NCI-H2227 (cell line): ENCODE measurements around the gene MRNIP.

ENCODE experiments used
- DNase-seq: peaks from one replicate; lab custom pipeline; 2025; ENCODE audit not compliant: unreplicated experiment; lab: John Stamatoyannopoulos, UW

The MRNIP gene

GRCh38 chr5:179805529-179806249, 52.9 kb downstream of the MRNIP start:
- peak; percentile 33 for DNase-seq

DNA sequence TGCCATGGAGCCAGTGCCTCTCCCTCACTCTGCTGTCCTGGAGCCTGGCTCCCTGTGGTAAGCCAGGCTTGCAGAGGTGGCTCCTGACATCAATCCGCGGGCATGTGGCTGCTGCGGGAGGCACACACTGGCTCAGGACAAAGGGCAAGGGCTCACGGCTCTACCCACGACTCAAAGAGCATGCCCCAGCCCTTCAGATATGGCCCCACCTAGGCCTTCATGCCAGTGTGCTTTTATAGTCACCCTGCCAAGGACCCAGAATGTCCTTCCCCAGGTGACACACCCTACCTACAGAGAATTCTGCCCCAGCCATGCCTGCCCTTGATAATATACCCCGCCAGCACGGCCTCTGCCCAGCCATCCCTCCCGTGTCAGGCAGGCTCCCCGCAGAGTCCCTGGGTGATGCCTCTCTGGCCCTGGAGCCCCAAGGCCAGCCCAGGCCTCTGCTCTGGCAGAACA, 53.5 kb downstream of the MRNIP start:
- DNase-seq: no peak

DNA sequence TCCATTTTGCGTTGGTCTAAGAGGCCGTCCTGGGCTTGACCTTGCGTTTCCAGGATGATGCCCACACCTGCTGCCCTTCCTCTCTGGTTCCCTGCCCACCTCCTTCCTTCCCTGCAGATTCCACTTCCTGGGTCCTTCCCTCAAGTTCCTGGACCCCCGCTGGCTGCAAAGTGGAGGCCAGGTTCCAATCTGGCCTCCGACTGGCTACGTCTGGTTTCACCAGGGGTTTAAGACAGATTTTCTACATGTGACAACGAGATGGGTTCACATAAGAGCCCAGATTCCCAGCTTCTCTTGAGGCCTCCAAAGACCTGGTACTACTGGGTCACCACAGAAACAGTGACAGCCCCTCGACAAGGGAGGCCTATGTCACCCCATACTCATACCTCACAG, 54.1 kb downstream of the MRNIP start:
- no peak for DNase-seq

- no peak for DNase-seq
These were observed 54.7 kb downstream of the MRNIP start for GRCh38 chr5:179803651-179804554.

DNA sequence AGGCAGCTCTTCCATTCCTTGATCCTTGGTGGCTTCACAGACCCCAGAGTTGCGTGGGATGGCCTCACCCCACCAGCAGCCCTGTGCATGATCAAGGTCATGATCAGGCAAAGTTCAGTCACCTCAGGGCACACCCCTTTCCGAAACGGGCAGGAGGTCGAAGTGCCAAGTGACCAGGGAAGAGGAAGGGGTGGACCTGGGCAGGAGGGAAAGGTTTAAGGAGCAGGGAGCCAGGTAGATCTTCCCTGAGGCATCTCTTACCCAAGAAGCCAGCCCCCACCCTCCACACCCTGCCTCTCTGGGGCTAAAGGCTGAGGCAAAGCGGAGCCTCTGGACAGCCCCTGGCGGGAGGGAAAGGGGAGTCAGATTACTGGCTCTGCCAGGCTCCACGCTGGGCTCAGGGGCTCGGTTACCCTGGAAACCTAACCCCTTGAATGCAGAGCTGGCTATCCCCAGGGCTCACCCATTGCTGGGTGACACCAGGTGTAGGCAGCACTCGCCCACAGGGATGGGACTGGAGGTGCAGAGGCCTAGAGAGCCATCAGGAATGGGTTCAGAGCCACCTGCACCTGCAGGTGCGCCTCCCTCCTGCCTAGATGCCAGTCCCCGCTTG, 55.6 kb downstream of the MRNIP start:
- DNase-seq: peak; percentile 21

- no peak for DNase-seq
These were observed 56.3 kb downstream of the MRNIP start for GRCh38 chr5:179802207-179802883.

- no peak for DNase-seq
These were observed 57.1 kb downstream of the MRNIP start for GRCh38 chr5:179801304-179802206.

DNA sequence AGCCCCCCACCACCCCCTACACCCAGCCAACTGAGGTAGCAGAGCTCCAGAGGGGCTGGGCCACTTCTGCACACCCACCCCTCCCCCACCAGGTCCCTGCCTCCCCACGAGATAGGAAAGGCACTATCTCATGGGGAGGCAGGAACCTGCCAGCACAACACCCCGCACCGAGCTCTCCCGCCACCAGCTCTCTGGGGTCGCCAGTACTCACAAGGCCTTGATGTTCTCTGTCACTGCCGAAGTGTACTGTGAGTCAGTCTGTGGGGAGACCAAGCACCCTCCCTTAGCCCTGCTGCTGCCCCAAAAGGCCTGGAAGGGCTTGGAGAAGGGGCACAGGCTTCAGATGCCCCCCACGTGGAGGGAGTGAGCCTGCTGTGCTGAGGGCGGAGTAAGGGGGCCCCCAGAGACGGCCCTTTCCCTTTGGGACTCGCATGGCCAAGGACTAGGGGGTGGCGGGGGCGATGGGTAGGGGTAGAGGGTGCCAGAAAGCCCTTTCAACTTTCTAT, 57.9 kb downstream of the MRNIP start:
- DNase-seq: no peak

- DNase-seq: no peak
These were observed 58.4 kb downstream of the MRNIP start for GRCh38 chr5:179800071-179800695.

- DNase-seq: no peak
These were observed 59.0 kb downstream of the MRNIP start for GRCh38 chr5:179799644-179799973.

GRCh38 chr5:179798771-179799643, 59.6 kb downstream of the MRNIP start:
- DNase-seq: no peak

- no peak for DNase-seq
These were observed 60.4 kb downstream of the MRNIP start for GRCh38 chr5:179798144-179798770.

GRCh38 chr5:179797741-179798140, 60.9 kb downstream of the MRNIP start:
- DNase-seq: no peak

DNA sequence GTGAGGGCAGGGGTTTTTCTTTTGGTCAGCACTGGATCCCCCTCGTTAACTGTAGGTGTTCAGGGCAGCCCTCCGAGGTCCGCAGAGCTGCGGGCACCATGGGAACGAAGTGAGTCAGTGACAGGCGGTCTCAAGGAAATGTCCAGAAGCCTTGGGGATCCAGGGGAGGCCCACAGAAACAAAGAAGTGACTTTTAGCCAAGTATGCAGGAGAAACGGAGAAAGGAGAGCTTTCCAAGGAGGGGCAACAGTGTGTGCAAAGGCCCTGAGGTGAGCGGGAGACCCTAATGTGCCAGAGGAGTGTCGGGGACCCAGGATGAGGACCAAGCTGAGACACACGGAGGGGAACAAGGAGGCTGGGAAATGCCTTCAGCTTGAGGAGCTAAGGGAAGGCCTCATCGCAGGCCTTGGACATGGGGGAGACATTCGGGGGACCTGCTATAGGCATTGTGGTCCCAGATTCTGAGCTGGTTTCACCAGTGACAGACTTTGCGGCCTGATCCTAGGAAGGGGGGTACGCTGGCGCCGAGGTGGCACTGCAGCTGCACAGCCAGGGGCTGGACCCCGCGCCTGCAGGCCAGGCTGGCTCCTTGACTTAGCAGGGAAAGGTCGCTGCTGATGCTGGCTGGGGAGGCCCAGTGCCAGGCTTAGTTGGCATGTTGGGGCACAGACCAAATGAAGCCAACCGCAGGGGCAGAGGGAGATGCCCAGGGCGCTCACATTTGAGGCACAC, 61.6 kb downstream of the MRNIP start:
- DNase-seq: no peak

DNA sequence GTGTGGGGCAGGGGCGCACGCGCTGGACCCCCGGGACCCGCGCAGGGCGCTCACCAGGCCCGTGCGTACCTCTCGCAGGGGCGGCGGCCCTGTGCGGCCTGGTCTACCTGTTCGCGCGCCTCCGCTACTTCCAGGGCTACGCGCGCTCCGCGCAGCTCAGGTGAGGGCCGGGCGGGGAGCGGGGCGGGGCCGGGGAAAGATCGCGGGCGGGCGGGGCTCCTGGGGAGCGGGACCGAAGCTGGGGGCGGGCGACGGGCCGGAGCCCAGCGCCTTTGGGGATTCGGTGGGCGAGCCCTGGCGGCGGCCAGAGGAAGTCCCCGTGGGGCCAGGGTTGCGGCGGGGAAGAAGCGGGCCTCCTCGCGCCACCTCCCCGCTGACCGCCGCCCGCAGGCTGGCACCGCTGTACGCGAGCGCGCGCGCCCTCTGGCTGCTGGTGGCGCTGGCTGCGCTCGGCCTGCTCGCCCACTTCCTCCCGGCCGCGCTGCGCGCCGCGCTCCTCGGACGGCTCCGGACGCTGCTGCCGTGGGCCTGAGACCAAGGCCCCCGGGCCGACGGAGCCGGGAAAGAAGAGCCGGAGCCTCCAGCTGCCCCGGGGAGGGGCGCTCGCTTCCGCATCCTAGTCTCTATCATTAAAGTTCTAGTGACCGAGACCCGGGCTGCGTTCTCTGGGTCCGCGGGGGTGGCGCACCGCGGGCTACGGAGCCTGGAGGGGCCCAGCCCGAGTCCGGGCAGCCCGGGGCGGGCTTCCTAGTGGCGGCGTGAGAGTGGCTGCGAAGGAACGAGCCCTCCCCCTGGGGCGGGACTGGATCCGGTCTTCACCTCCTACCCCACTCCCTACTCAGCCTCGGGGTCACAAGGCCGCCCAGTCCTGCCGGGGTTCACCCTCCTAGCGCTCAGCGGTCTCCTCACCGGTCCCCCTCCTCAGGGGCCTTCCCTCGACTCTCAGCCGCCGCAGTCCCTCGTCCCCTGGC, 62.5 kb downstream of the MRNIP start:
- peak; percentile 83 for DNase-seq
